Uterus (tissue), 2 donors: ENCODE measurements around the gene WDR88.

Experiments
- POLR2A ChIP-seq, 2 donors: fragments of 450-650 bp; IDR thresholded peaks; one replicate each; pipeline ENCODE4 v1.6.1; 2016; ENCODE audit warnings: antibody characterized with exemption in 2 of 2, mild to moderate bottlenecking in 1 of 2, moderate library complexity in 1 of 2
- TF ChIP-seq, protein P1 (sequence below), 4 experiments: fragments of 200-600 bp in 2 of 4; fragments of 450-650 bp in 2 of 4; sonication (generic) in 2 of 4; IDR thresholded peaks; one replicate each; pipeline ENCODE4 v1.5.1; 2016 to 2019; ENCODE audit warnings: antibody characterized with exemption in 4 of 4, mild to moderate bottlenecking in 2 of 4, moderate library complexity in 1 of 4

DNA sequence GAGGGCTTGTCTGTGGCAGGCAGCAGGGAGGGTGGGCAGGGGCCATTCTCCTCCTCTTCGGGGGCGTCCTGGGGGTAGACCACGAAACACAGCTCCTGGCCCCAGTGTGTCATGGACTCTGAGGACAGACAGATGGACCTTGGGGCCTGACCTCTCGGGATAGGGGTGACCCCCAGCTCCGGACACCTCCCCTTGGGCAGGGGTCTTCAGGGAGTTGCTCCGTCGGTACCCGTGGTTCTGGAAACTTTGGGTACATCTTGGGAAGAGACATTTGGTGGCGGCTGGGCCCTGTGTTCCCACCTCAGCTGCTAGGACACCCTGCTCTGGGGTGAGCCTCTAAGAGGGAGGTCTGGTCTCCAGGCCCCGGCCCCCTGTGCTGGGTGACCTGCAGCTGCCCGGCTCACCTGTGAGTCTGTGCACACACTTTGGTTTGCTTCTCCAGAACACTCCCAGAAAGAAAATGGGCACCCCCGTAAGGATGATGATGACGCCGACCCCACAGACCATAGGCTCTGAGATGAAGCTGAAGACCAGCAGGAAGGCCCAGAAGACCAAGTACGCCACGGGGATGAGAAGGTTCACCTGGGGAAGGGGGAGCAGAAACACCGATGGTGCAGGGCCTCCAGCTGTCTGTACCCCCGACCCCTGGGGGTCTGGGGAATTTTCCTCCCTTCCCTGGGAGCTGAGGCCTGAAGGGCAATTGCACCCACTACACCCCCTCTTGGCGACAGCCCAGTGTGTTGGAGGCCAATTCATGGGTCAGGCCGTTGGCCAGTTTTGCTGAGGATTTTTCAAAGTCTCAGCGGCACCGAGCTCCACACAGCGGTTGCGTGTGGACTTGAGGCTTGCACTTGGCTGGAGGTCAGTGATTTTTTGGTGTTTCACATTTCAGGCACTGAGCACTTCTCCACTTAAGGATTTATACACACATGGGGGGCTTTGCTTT, 77.3 kb downstream of the WDR88 start:
- TF ChIP-seq, protein P1, sequence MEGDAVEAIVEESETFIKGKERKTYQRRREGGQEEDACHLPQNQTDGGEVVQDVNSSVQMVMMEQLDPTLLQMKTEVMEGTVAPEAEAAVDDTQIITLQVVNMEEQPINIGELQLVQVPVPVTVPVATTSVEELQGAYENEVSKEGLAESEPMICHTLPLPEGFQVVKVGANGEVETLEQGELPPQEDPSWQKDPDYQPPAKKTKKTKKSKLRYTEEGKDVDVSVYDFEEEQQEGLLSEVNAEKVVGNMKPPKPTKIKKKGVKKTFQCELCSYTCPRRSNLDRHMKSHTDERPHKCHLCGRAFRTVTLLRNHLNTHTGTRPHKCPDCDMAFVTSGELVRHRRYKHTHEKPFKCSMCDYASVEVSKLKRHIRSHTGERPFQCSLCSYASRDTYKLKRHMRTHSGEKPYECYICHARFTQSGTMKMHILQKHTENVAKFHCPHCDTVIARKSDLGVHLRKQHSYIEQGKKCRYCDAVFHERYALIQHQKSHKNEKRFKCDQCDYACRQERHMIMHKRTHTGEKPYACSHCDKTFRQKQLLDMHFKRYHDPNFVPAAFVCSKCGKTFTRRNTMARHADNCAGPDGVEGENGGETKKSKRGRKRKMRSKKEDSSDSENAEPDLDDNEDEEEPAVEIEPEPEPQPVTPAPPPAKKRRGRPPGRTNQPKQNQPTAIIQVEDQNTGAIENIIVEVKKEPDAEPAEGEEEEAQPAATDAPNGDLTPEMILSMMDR (IDR thresholded peaks at IDR 0.05), result no peak
- TF ChIP-seq POLR2A (IDR thresholded peaks at IDR 0.05), result no peak
